GM12878 (cell line): Measurements from ENCODE around the gene PHGDH. TPM values are rescaled to one million over a fixed set of nuclear protein-coding genes. Genes with fewer than 3 reads are reported as not detected.
"Not testable (repeated sequence)": the region's sequence is repeated elsewhere in the genome, so short reads cannot be mapped to it uniquely, and the experiment has no call there.

Experiments used
- ATAC-seq: fragments of 200-7000 bp; cut with Tn5 transposase; 3 replicates; pipeline ENCODE4 v1.9.1; 2020; ENCODE audit warnings: mild to moderate bottlenecking, moderate library complexity
- BruUV-seq: library from RNA; stranded (reverse); fragments of 400-500 nt; replicated peaks from 2 replicates; lab custom pipeline; 2021; lab: Mats Ljungman, UMichigan
- CTCF ChIA-PET: fragments of 300-600 bp; sonication (Branson Sonifier 250); formaldehyde crosslinking; extraction: SDS; loops from one replicate; lab custom pipeline; 2021; ENCODE audit warnings: inconsistent platforms; lab: Yijun Ruan, JAX
- POLR2A ChIA-PET: fragments of 350-600 bp; formaldehyde crosslinking; extraction: SDS; loops from one replicate; lab custom pipeline; 2021; ENCODE audit warnings: inconsistent platforms; lab: Charles Lee
- RAD21 ChIA-PET: fragments of 300-600 bp; sonication (Branson Sonifier 250); formaldehyde crosslinking; loops from one replicate; lab custom pipeline; 2023; ENCODE audit warnings: antibody characterized with exemption; ENCODE audit not compliant: unreplicated experiment; lab: Charles Lee
- SMC1A ChIA-PET: fragments of 300-600 bp; sonication (Branson Sonifier 250); formaldehyde crosslinking; loops from one replicate; lab custom pipeline; 2023; ENCODE audit not compliant: unreplicated experiment, uncharacterized antibody; lab: Charles Lee
- DNase-seq: peaks from one replicate; pipeline ENCODE4 v3.0.0-alpha.2; 2011; ENCODE audit warnings: low read depth, low spot score
- FAIRE-seq: peaks from 3 replicates; lab custom pipeline; 2011; peaks lifted over from hg19 to GRCh38; lab: Jason Lieb, UNC
- H2AFZ ChIP-seq: 2 replicates; pipeline ENCODE4 v1.6.0; 2011; ENCODE audit warnings: low read depth, low read length, control low read depth; ENCODE audit not compliant: control insufficient read depth
- H3K27ac ChIP-seq: 2 replicates; pipeline ENCODE4 v1.5.1; 2011; ENCODE audit warnings: control low read depth; ENCODE audit not compliant: control insufficient read depth, insufficient read depth
- H3K27me3 ChIP-seq, 2 experiments: replicated peaks in 1 of 2; 2 replicates each; pipeline versions ENCODE4 v1.6.0 to v1.6.1; 2011; ENCODE audit warnings: low read length in 1 of 2; ENCODE audit not compliant: control insufficient read depth in 2 of 2, insufficient read depth in 2 of 2
- H3K36me3 ChIP-seq, 2 experiments: 2 replicates each; pipeline ENCODE4 v1.5.1; 2011; ENCODE audit warnings: low read length in 1 of 2; ENCODE audit not compliant: control insufficient read depth in 2 of 2, insufficient read depth in 2 of 2
- H3K4me1 ChIP-seq: 2 replicates; pipeline ENCODE4 v1.6.1; 2011; ENCODE audit warnings: mild to moderate bottlenecking, low read length, moderate library complexity, mixed read lengths; ENCODE audit not compliant: control insufficient read depth, insufficient read depth
- H3K4me2 ChIP-seq: 2 replicates; pipeline ENCODE4 v1.6.0; 2011; ENCODE audit warnings: control low read depth; ENCODE audit not compliant: control insufficient read depth, insufficient read depth
- H3K4me3 ChIP-seq: fragments of 200-600 bp; sonication (generic); 2 replicates; pipeline ENCODE4 v1.5.1; 2016
- H3K79me2 ChIP-seq: 2 replicates; pipeline ENCODE4 v1.6.0; 2011; ENCODE audit warnings: low read length; ENCODE audit not compliant: control insufficient read depth, insufficient read depth
- H3K9ac ChIP-seq: 2 replicates; pipeline ENCODE4 v1.8.0; 2011; ENCODE audit warnings: low read length, control low read depth, mixed read lengths; ENCODE audit not compliant: control insufficient read depth, insufficient read depth
- H3K9me3 ChIP-seq: replicated peaks from 3 replicates; pipeline ENCODE4 v1.5.1; 2011; ENCODE audit warnings: mild to moderate bottlenecking, low read length; ENCODE audit not compliant: control insufficient read depth, insufficient read depth
- H4K20me1 ChIP-seq: 2 replicates; pipeline ENCODE4 v1.6.0; 2011; ENCODE audit not compliant: control insufficient read depth, insufficient read depth
- BMI1 ChIP-seq: fragments of 450-650 bp; IDR thresholded peaks from 2 replicates; pipeline ENCODE4 v1.6.1; 2016; ENCODE audit warnings: mild to moderate bottlenecking, moderate library complexity, borderline replicate concordance
- JUND ChIP-seq: IDR thresholded peaks from 2 replicates; pipeline ENCODE4 v1.6.1; 2012; ENCODE audit warnings: low read depth, mild to moderate bottlenecking, low read length, improper control_type of control experiment, moderate library complexity
- SPI1 ChIP-seq: IDR thresholded peaks from 2 replicates; pipeline ENCODE4 v1.6.1; 2011; ENCODE audit warnings: low read depth, mild to moderate bottlenecking, low read length, moderate library complexity, borderline replicate concordance; ENCODE audit not compliant: insufficient read depth
- ZBED1 ChIP-seq: IDR thresholded peaks from 2 replicates; pipeline ENCODE4 v1.6.1; 2016; ENCODE audit warnings: borderline replicate concordance
- WGBS: methylation state at CpG from one replicate; pipeline ENCODE4 v1.1.6; 2016; ENCODE audit warnings: low lambda C conversion rate; ENCODE audit not compliant: insufficient replicate concordance, insufficient coverage; ENCODE audit errors: missing lambda C conversion rate; 5-methylcytosine and 5-hydroxymethylcytosine counted together
- in situ Hi-C: fragments of 300-500 bp; cut with MboI; formaldehyde crosslinking; loops from 9 replicates; pipeline ENCODE4 v1.14.3; 2018; ENCODE audit warnings: mixed read lengths
- intact Hi-C: fragments of 100-400 bp; cut with micrococcal nuclease; formaldehyde crosslinking; loops from one replicate; pipeline ENCODE4 v1.14.2; 2022; ENCODE audit not compliant: unreplicated experiment
- polyA plus RNA-seq, 11 experiments: library from polyadenylated mRNA; depleted of rRNA in 4 of 11; unstranded in 6 of 11; stranded (reverse) in 5 of 11; fragments of >200 nt; fragmentation: Nextera tagmentation in 4 of 11; fragmentation: Illumina TruSeq in 1 of 11; extraction: Ambion mirVana in 4 of 11; extraction: Trizol in 1 of 11; gene quantifications; 1 replicate in 1 of 11; 2 replicates in 10 of 11; pipeline versions ENCODE4 v1.2.1 to v1.2.3, GENCODE V29; 2011 to 2016; ENCODE audit warnings: inconsistent platforms in 2 of 11, missing spikeins in 2 of 11, low read depth in 1 of 11
- total RNA-seq, 4 experiments: library from RNA; depleted of rRNA in 3 of 4; stranded (reverse); fragments of >200 nt in 3 of 4; fragmentation: Illumina TruSeq in 1 of 4; extraction: Trizol in 1 of 4; gene quantifications; 2 replicates each; pipeline versions ENCODE4 v1.2.1 to v1.2.3, GENCODE V29; 2013 to 2021
- TF ChIP-seq, protein P1 (sequence below): fragments of 450-650 bp; IDR thresholded peaks from 2 replicates; pipeline ENCODE4 v1.6.1; 2017; ENCODE audit warnings: mild to moderate bottlenecking, moderate library complexity

PHGDH gene
- total and polyA plus RNA-seq, 10 of the 15 experiments (the other 5 are each of a cell fraction or from before 2014, with no cell fraction given): 3.9 to 47.8 (median 25.9) TPM

DNA sequence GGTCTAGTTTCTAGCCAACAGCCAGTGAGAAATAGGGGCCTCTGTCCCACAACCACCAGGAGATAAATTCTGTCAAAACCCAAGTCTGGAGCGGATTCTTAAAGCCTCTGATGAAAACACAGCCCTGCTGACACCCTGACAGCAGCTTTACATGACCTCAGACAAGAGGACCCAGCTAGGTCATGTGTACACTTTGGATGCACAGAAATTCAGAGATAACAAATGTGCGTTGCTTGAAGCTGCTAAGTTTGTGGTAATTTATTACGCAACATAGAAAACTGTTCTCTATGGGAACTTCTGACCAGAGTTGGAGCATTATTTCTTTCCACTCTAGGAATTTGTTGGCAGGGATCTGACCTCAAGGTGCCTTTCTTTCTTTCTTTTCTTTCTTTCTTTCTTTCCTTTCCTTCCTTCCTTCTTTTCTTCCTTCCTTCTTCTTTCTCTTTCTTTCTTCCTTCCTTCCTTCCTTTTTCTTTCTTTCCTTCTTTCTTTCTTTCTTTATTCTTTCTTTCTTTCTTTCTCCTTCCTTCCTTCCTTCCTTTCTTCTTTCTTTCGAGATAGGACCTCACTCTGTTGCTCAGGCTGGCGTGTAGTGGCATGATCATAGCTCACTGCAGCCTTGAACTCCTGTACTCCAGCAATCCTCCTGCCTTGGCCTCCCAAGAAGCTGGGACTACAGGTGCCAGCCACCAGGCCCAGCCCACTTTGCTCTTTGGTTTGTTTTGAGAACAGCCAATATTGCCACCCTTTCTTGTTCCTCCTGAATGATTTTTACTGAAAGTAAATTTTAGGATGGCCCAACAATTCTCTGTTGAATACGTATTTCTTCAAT lies 71.8 kb downstream of the PHGDH start (continued):
- no peak for TF ChIP-seq SPI1

DNA sequence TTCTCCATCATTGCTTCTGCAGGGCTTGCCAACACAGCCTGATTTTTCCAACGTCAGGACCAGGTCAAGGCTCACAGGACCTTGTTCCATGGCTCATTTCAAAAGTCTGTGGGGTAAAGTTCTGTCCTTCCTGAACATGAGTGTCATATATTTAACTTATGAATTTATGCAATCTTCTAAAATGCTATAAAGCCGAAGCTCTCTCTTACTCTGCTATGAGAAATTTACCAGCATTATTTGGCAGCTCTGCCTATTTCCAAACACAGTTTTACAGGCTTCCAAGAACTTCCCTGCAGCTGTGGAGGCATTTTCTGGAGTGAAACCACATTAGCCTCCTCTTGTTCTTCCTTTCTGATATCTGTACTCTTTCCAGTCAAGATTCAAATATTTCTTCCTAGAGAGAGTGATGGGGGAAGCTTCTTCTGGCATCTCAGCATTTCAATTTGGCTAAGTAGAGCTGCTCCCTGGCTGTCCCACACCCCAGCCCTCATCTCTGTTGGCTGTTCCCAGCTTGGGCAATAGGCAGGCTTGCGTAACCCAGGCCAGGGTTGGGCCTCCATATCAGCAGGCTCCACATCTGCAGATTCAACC lies 72.6 kb downstream of the PHGDH start:
- ChIA-PET CTCF (interaction anchor here (0.8 kb wide), 1 partner anchor 25 kb away, joined by 3 read pairs; no protein-coding TSS in a partner anchor), RAD21 (no interaction called here), SMC1A (no interaction called here), POLR2A (no interaction called here)
- Histone ChIP-seq H3K9me3 (no peaks in the 10 kb centered on the region), H3K4me3 (no peak overlapping the region), H3K36me3 (no peaks in the 10 kb centered on the region), H3K4me1 (no peaks in the 10 kb centered on the region), H3K27ac (no peak overlapping the region), H4K20me1 (0 out of 2 replicates have a peak, but pooled peaks cover 2% of the 10 kb centered on the region), H3K9ac (no peak overlapping the region), H3K79me2 (no peaks in the 10 kb centered on the region), H3K27me3 (no peaks in the 10 kb centered on the region; a peak in 1 of 4 replicates), H2AFZ (no peak overlapping the region), H3K4me2 (no peak overlapping the region)
- in situ Hi-C loops: no loop called here
- FAIRE-seq: no peak
- no peak for DNase-seq
- no peak for ATAC-seq
- no TSS peak for BruUV-seq
- intact Hi-C loops: no loop called here
- TF ChIP-seq, protein P1, sequence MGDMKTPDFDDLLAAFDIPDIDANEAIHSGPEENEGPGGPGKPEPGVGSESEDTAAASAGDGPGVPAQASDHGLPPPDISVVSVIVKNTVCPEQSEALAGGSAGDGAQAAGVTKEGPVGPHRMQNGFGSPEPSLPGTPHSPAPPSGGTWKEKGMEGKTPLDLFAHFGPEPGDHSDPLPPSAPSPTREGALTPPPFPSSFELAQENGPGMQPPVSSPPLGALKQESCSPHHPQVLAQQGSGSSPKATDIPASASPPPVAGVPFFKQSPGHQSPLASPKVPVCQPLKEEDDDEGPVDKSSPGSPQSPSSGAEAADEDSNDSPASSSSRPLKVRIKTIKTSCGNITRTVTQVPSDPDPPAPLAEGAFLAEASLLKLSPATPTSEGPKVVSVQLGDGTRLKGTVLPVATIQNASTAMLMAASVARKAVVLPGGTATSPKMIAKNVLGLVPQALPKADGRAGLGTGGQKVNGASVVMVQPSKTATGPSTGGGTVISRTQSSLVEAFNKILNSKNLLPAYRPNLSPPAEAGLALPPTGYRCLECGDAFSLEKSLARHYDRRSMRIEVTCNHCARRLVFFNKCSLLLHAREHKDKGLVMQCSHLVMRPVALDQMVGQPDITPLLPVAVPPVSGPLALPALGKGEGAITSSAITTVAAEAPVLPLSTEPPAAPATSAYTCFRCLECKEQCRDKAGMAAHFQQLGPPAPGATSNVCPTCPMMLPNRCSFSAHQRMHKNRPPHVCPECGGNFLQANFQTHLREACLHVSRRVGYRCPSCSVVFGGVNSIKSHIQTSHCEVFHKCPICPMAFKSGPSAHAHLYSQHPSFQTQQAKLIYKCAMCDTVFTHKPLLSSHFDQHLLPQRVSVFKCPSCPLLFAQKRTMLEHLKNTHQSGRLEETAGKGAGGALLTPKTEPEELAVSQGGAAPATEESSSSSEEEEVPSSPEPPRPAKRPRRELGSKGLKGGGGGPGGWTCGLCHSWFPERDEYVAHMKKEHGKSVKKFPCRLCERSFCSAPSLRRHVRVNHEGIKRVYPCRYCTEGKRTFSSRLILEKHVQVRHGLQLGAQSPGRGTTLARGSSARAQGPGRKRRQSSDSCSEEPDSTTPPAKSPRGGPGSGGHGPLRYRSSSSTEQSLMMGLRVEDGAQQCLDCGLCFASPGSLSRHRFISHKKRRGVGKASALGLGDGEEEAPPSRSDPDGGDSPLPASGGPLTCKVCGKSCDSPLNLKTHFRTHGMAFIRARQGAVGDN: no peak
- TF ChIP-seq ZBED1 (no peak), JUND (no peak), BMI1 (no peak), SPI1 (no peak)
- 7% methylated on average over 3 of the region's 3 CpGs for WGBS

DNA sequence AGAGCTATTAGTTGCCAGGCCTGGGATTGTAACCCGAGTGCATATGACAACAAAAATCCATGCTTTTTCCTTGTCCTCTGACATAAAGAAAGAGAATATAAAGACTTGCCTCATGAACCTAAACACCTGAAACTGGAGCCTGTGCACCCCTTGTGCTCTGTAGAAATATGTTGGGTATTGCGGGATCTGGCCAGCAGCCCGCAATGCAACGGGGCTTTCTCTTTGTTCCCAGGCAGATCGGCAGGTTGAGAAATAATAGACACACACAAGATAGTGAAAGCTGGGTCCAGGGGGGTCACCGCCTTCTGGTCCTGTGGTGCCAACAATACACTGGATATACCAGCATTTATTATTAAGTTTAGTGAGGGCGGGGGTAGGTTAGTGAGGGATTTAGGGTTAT lies 74.3 kb downstream of the PHGDH start:
- DNase-seq, BruUV-seq: not testable (repeated sequence)

More for the DNA sequence above, 74.3 kb downstream of the PHGDH start:
- RAD21 ChIA-PET, POLR2A ChIA-PET, SMC1A ChIA-PET, H3K79me2 ChIP-seq, H3K9me3 ChIP-seq, FAIRE-seq, H3K9ac ChIP-seq, ATAC-seq, H4K20me1 ChIP-seq, H2AFZ ChIP-seq, H3K4me3 ChIP-seq, H3K4me1 ChIP-seq, H3K27me3 ChIP-seq, intact Hi-C loops, H3K27ac ChIP-seq, H3K4me2 ChIP-seq, in situ Hi-C loops, H3K36me3 ChIP-seq: not testable (repeated sequence)
- 57% methylated on average over 7 of the region's 7 CpGs for WGBS
- CTCF ChIA-PET: interaction anchor here (1.3 kb wide), 1 partner anchor 23 kb away, joined by 4 read pairs; no protein-coding TSS in a partner anchor
